ENCODE measurements around the gene MMP25.
"Not testable (repeated sequence)": the region's sequence is repeated elsewhere in the genome, so short reads cannot be mapped to it uniquely, and the experiment has no call there.

- TF ChIP-seq CTCF, EP300 (IDR thresholded peaks at IDR 0.05): not testable (repeated sequence)
Measured at GRCh38 chr16:3072576-3073263, 26.4 kb downstream of the MMP25 start.
